Left lung (tissue), 10 donors: ENCODE data around the gene FOXA3. TPM values are rescaled to one million over a fixed set of nuclear protein-coding genes. Genes with fewer than 3 reads are reported as not detected.
A peak's percentile ranks its signal among the peaks of the same experiment; 100 is the strongest.

Source experiments
- ATAC-seq: fragments of 200-7000 bp; cut with Tn5 transposase; one replicate; pipeline ENCODE4 v1.9.1; 2020; ENCODE audit warnings: moderate library complexity
- DNase-seq, 4 donors: peaks; one replicate each; pipeline ENCODE4 v3.0.0-alpha.2; 2013 to 2020
- H3K27ac ChIP-seq, 2 donors: fragments of 200-600 bp; sonication (generic) in 1 of 2; one replicate each; pipeline versions ENCODE4 v1.5.0 to v1.8.0; 2020 to 2021
- H3K27me3 ChIP-seq, 2 donors: fragments of 200-600 bp; sonication (generic) in 1 of 2; one replicate each; pipeline versions ENCODE4 v1.5.0 to v1.8.0; 2020 to 2021
- H3K36me3 ChIP-seq, 2 donors: fragments of 200-600 bp; sonication (generic) in 1 of 2; one replicate each; pipeline versions ENCODE4 v1.5.0 to v1.8.0; 2020 to 2021
- H3K4me1 ChIP-seq, 2 donors: fragments of 200-600 bp; one replicate each; pipeline ENCODE4 v1.8.0; 2021
- H3K4me3 ChIP-seq, 2 donors: fragments of 200-600 bp; sonication (generic) in 1 of 2; one replicate each; pipeline versions ENCODE4 v1.5.0 to v1.8.0; 2020 to 2021; ENCODE audit warnings: mild to moderate bottlenecking in 1 of 2
- H3K9me3 ChIP-seq, 2 donors: fragments of 200-600 bp; sonication (generic) in 1 of 2; one replicate each; pipeline versions ENCODE4 v1.5.0 to v1.8.0; 2020 to 2021
- CTCF ChIP-seq, 2 donors: fragments of 200-600 bp; sonication (generic) in 1 of 2; IDR thresholded peaks; one replicate each; pipeline versions ENCODE4 v1.5.0 to v1.8.0; 2021; ENCODE audit warnings: antibody characterized with exemption in 2 of 2
- intact Hi-C, 2 donors: fragments of 100-400 bp; cut with DNase I; formaldehyde crosslinking; loops; one replicate each; pipeline versions ENCODE4 v1.11.2 to v1.14.2; 2022
- polyA plus RNA-seq, 6 donors: library from polyadenylated mRNA; unstranded; fragments of 120-200 nt; gene quantifications; one replicate each; pipeline ENCODE4 v1.2.1, GENCODE V29; 2013; ENCODE audit not compliant: insufficient read length in 6 of 6
- total RNA-seq, 2 donors: library from RNA; stranded (reverse); fragmentation: NEBNext Ultra II Directional; extraction: Animal tissue kit (Norgen Biotek cat#: 25700); gene quantifications; one replicate each; pipeline ENCODE4 v1.2.1, GENCODE V29; 2021
- donor health status: DM: no; HTN: yes; CAD: no.
- donor health status: DM: no; HTN: no; CAD: no.

FOXA3 gene
- total and polyA plus RNA-seq, 8 donors = 0.45 to 3.1 (median 1.6) TPM

GRCh38 chr19:45828945-45829344, 35.2 kb upstream of the FOXA3 start:
- Histone ChIP-seq H3K27me3 (no peaks in the 10 kb centered on the region), H3K4me1 (no peaks in the 10 kb centered on the region), H3K27ac (no peak overlapping the region), H3K36me3 (peaks cover 0 to 100% of the 10 kb centered on the region in 2 donors), H3K9me3 (no peaks in the 10 kb centered on the region), H3K4me3 (no peak overlapping the region)
- no peak for DNase-seq
- ATAC-seq = no peak
- TF ChIP-seq CTCF (IDR thresholded peaks at IDR 0.05) = no peak
- intact Hi-C loops = no loop called here

- no peak for TF ChIP-seq CTCF (IDR thresholded peaks at IDR 0.05)
- Histone ChIP-seq H3K9me3 (no peaks in the 10 kb centered on the region), H3K27ac (no peak overlapping the region), H3K4me1 (no peaks in the 10 kb centered on the region), H3K36me3 (peaks cover 3 to 100% of the 10 kb centered on the region in 2 donors), H3K27me3 (no peaks in the 10 kb centered on the region), H3K4me3 (no peak overlapping the region)
- intact Hi-C loops = no loop called here
- DNase-seq (peak in 1 of 4 donors; percentile 72), ATAC-seq (peak; percentile 93)
These were observed 29.2 kb upstream of the FOXA3 start for GRCh38 chr19:45834970-45835369.

- ATAC-seq = no peak
- H3K27me3 ChIP-seq = no peaks in the 10 kb centered on the region
- no peaks in the 10 kb centered on the region for H3K9me3 ChIP-seq
- intact Hi-C loops = no loop called here
- no peaks in the 10 kb centered on the region for H3K4me1 ChIP-seq
- no peak overlapping the region for H3K27ac ChIP-seq
- peaks cover 0 to 100% of the 10 kb centered on the region in 2 donors for H3K36me3 ChIP-seq
- no peak for DNase-seq
- no peak overlapping the region for H3K4me3 ChIP-seq
- TF ChIP-seq CTCF (IDR thresholded peaks at IDR 0.05) = no peak
These were observed 21.9 kb upstream of the FOXA3 start for GRCh38 chr19:45842198-45842597.

- Histone ChIP-seq H3K36me3 (peaks cover 0 to 100% of the 10 kb centered on the region in 2 donors), H3K27me3 (no peaks in the 10 kb centered on the region), H3K27ac (no peak overlapping the region), H3K4me1 (no peaks in the 10 kb centered on the region), H3K9me3 (no peaks in the 10 kb centered on the region), H3K4me3 (no peak overlapping the region)
- ATAC-seq (no peak), DNase-seq (peak in 1 of 4 donors; percentile 36)
- intact Hi-C loops = no loop called here
- no peak for TF ChIP-seq CTCF (IDR thresholded peaks at IDR 0.05)
These were observed 16.5 kb upstream of the FOXA3 start for GRCh38 chr19:45847663-45848062.

- no peaks in the 10 kb centered on the region for H3K27me3 ChIP-seq
- H3K9me3 ChIP-seq = no peaks in the 10 kb centered on the region
- no peak overlapping the region for H3K27ac ChIP-seq
- H3K4me3 ChIP-seq = no peak overlapping the region
- TF ChIP-seq CTCF (IDR thresholded peaks at IDR 0.05) = no peak
- no peak for ATAC-seq
- peaks cover 0 to 3% of the 10 kb centered on the region in 2 donors for H3K4me1 ChIP-seq
- peaks cover 0 to 100% of the 10 kb centered on the region in 2 donors for H3K36me3 ChIP-seq
- no peak for DNase-seq
- intact Hi-C loops = no loop called here
These were observed 15.2 kb upstream of the FOXA3 start for GRCh38 chr19:45848922-45849321.
